ENCODE results near the gene ARMC12. TPM values are rescaled to one million over a fixed set of nuclear protein-coding genes. Genes with fewer than 3 reads are reported as not detected.

ARMC12 gene
- total and polyA plus RNA-seq, 7 experiments from 2014 or later, result 0.78 to 1.8 (median 1.3) TPM

- Mint-ChIP-seq H3K36me3 (no peaks in the 10 kb centered on the region), H3K4me1 (peaks cover 58 to 86% (median 79%) of the 10 kb centered on the region in 7 donors), H3K27ac (peak overlapping the region; percentile 86 to 98 (median 93)), H3K9me3 (no peaks in the 10 kb centered on the region), H3K27me3 (no peaks in the 10 kb centered on the region), H3K4me3 (peak overlapping the region; percentile 75 to 92 (median 85))
- DNase-seq, result no peak
- peak; percentile 3 for ATAC-seq
- peaks cover 67 to 70% of the 10 kb centered on the region in 2 donors for H3K4me1 ChIP-seq (ENCODE audit: control insufficient read depth in 2 of 2, insufficient read depth in 2 of 2, low read length in 2 of 2)
- H3K27ac ChIP-seq (ENCODE audit: low read depth, low read length), result peak overlapping the region; percentile 67
- no peaks in the 10 kb centered on the region for H3K27me3 ChIP-seq (ENCODE audit: control insufficient read depth in 2 of 2, insufficient read depth in 2 of 2, low read length in 2 of 2)
- no peaks in the 10 kb centered on the region for H3K9me3 ChIP-seq (ENCODE audit: control insufficient read depth in 2 of 3, low read length in 3 of 3)
- CTCF ChIA-PET, result interaction anchor here (0.5 to 3.7 kb wide), 8 partner anchors 10 to 396 kb away, joined by 3 to 26 read pairs (median 5); partner anchors contain the start of gene ARMC12
- intact Hi-C loops (cut with micrococcal nuclease), result no loop called here
- H3K36me3 ChIP-seq (ENCODE audit: control insufficient read depth in 2 of 3, insufficient read depth in 3 of 3, low read length in 3 of 3), result peaks cover 0 to 3% (median 0%) of the 10 kb centered on the region in 3 experiments
- POLR2A ChIA-PET, result interaction anchor here (0.6 to 12.1 kb wide), 15 partner anchors 9 to 141 kb away, joined by 3 to 157 read pairs (median 4); partner anchors contain the start of gene ARMC12
- peak overlapping the region; percentile 64 for H3K4me3 ChIP-seq (ENCODE audit: low read length)
Observed at GRCh38 chr6:35727231-35727934, 9.4 kb upstream of the ARMC12 start.

- peak; percentile 76 to 91 (median 84) for DNase-seq
- Histone ChIP-seq H3K9me3 (ENCODE audit: control insufficient read depth in 2 of 3, low read length in 3 of 3) (no peaks in the 10 kb centered on the region), H3K27ac (ENCODE audit: low read depth, low read length) (peak overlapping the region; percentile 97), H3K36me3 (ENCODE audit: control insufficient read depth in 2 of 3, insufficient read depth in 3 of 3, low read length in 3 of 3) (peaks cover 0 to 3% (median 0%) of the 10 kb centered on the region in 3 experiments), H3K4me1 (ENCODE audit: control insufficient read depth in 2 of 2, insufficient read depth in 2 of 2, low read length in 2 of 2) (peaks cover 74 to 77% of the 10 kb centered on the region in 2 donors), H3K27me3 (ENCODE audit: control insufficient read depth in 2 of 2, insufficient read depth in 2 of 2, low read length in 2 of 2) (no peaks in the 10 kb centered on the region), H3K4me3 (ENCODE audit: low read length) (peak overlapping the region; percentile 64)
- no peaks in the 10 kb centered on the region for H3K27me3 Mint-ChIP-seq
- intact Hi-C loops (cut with micrococcal nuclease), result loop anchor here (1.0 to 2.0 kb wide), 8 partner anchors 9 to 259 kb away; partner anchors contain the start of genes FKBP5 (in 1 of the 2) and RPL10A (in 1 of the 2)
- H3K27ac Mint-ChIP-seq, result peak overlapping the region; percentile 90 to 99 (median 95)
- H3K9me3 Mint-ChIP-seq, result no peaks in the 10 kb centered on the region
- ATAC-seq, result peak; percentile 63
- H3K4me1 Mint-ChIP-seq, result peaks cover 64 to 89% (median 85%) of the 10 kb centered on the region in 7 donors
- POLR2A ChIA-PET, result interaction anchor here (0.6 to 12.1 kb wide), 18 partner anchors 9 to 1082 kb away, joined by 3 to 157 read pairs (median 4); partner anchors contain the start of genes ARMC12 and RPL10A
- no peaks in the 10 kb centered on the region for H3K36me3 Mint-ChIP-seq
- H3K4me3 Mint-ChIP-seq, result peak overlapping the region; percentile 76 to 92 (median 86)
- CTCF ChIA-PET, result interaction anchor here (0.5 to 3.7 kb wide), 14 partner anchors 8 to 1122 kb away, joined by 3 to 26 read pairs (median 4); partner anchors contain the start of gene ARMC12
Observed at GRCh38 chr6:35727935-35728682, 8.7 kb upstream of the ARMC12 start.

- no peak for ATAC-seq
- intact Hi-C loops (cut with micrococcal nuclease), result loop anchor here (1.0 to 2.0 kb wide), 8 partner anchors 10 to 260 kb away; partner anchors contain the start of genes FKBP5 (in 1 of the 2) and RPL10A (in 1 of the 2)
- H3K36me3 Mint-ChIP-seq, result no peaks in the 10 kb centered on the region
Observed at GRCh38 chr6:35728683-35729678, 7.9 kb upstream of the ARMC12 start.

DNA sequence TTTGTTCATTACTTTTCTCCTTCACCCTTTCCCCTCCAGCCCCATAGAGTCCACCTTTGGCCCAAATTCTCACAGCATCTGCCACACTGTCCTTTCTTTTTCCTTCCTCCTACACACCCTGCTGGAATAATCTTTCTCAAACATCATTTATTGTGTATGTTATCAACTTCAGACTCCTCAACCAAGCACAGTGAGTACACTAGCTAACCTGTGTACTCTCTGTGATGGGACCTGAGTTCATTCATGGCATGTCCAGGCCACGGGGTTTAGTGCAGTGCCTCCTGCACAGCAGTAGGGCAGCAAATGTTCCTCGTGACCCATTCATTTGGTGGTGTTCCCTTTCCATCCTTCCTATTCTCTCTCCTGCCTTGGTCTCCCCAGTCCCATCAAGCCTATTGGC, 7.1 kb upstream of the ARMC12 start:
- Mint-ChIP-seq H3K9me3 (no peaks in the 10 kb centered on the region), H3K4me1 (peaks cover 58 to 87% (median 78%) of the 10 kb centered on the region in 7 donors), H3K27me3 (no peaks in the 10 kb centered on the region), H3K4me3 (peak overlapping the region; percentile 17 to 92 (median 84)), H3K27ac (peak overlapping the region; percentile 90 to 99 (median 94)), H3K36me3 (no peaks in the 10 kb centered on the region)
- H3K4me3 ChIP-seq (ENCODE audit: low read length), result no peak overlapping the region
- ATAC-seq, result no peak
- H3K4me1 ChIP-seq (ENCODE audit: control insufficient read depth in 2 of 2, insufficient read depth in 2 of 2, low read length in 2 of 2), result peaks cover 74 to 83% of the 10 kb centered on the region in 2 donors
- CTCF ChIA-PET, result interaction anchor here (0.7 kb wide), 1 partner anchor 155 kb away, joined by 3 read pairs; no protein-coding TSS in a partner anchor
- peak overlapping the region; percentile 97 for H3K27ac ChIP-seq (ENCODE audit: low read depth, low read length)
- no peak for DNase-seq
- H3K36me3 ChIP-seq (ENCODE audit: control insufficient read depth in 2 of 3, insufficient read depth in 3 of 3, low read length in 3 of 3), result peaks cover 0 to 3% (median 0%) of the 10 kb centered on the region in 3 experiments
- POLR2A ChIA-PET, result interaction anchor here (0.7 to 12.1 kb wide), 7 partner anchors 11 to 130 kb away, joined by 4 to 157 read pairs (median 50); no protein-coding TSS in a partner anchor
- H3K27me3 ChIP-seq (ENCODE audit: control insufficient read depth in 2 of 2, insufficient read depth in 2 of 2, low read length in 2 of 2), result no peaks in the 10 kb centered on the region
- intact Hi-C loops (cut with micrococcal nuclease), result loop anchor here (2.0 to 10.0 kb wide), 3 partner anchors 127 to 365 kb away; partner anchors contain the start of gene RPL10A (in 1 of the 2)
- no peaks in the 10 kb centered on the region for H3K9me3 ChIP-seq (ENCODE audit: control insufficient read depth in 2 of 3, low read length in 3 of 3)

More at GRCh38 chr6:35728683-35729678, 7.9 kb upstream of the ARMC12 start:
- Histone ChIP-seq H3K4me3 (ENCODE audit: low read length) (peak overlapping the region; percentile 40), H3K9me3 (ENCODE audit: control insufficient read depth in 2 of 3, low read length in 3 of 3) (no peaks in the 10 kb centered on the region), H3K27me3 (ENCODE audit: control insufficient read depth in 2 of 2, insufficient read depth in 2 of 2, low read length in 2 of 2) (no peaks in the 10 kb centered on the region), H3K27ac (ENCODE audit: low read depth, low read length) (peak overlapping the region; percentile 97), H3K4me1 (ENCODE audit: control insufficient read depth in 2 of 2, insufficient read depth in 2 of 2, low read length in 2 of 2) (peaks cover 80 to 84% of the 10 kb centered on the region in 2 donors), H3K36me3 (ENCODE audit: control insufficient read depth in 2 of 3, insufficient read depth in 3 of 3, low read length in 3 of 3) (peaks cover 0 to 3% (median 0%) of the 10 kb centered on the region in 3 experiments)
- POLR2A ChIA-PET, result interaction anchor here (0.6 to 12.1 kb wide), 17 partner anchors 8 to 1083 kb away, joined by 3 to 157 read pairs (median 4); partner anchors contain the start of genes ARMC12 and RPL10A
- no peaks in the 10 kb centered on the region for H3K27me3 Mint-ChIP-seq
- peak overlapping the region; percentile 76 to 92 (median 86) for H3K4me3 Mint-ChIP-seq
- DNase-seq, result peak in 6 of 9 donors; percentile 49 to 56 (median 52)
- H3K4me1 Mint-ChIP-seq, result peaks cover 64 to 89% (median 84%) of the 10 kb centered on the region in 7 donors
- CTCF ChIA-PET, result interaction anchor here (0.5 to 3.7 kb wide), 13 partner anchors 8 to 1121 kb away, joined by 3 to 26 read pairs (median 3); partner anchors contain the start of gene ARMC12
- peak overlapping the region; percentile 90 to 99 (median 94) for H3K27ac Mint-ChIP-seq
- H3K9me3 Mint-ChIP-seq, result no peaks in the 10 kb centered on the region

- no peaks in the 10 kb centered on the region for H3K9me3 ChIP-seq (ENCODE audit: control insufficient read depth in 2 of 3, low read length in 3 of 3)
- no peaks in the 10 kb centered on the region for H3K27me3 ChIP-seq (ENCODE audit: control insufficient read depth in 2 of 2, insufficient read depth in 2 of 2, low read length in 2 of 2)
- ChIA-PET CTCF (interaction anchor here (1.1 to 10.0 kb wide), 2 partner anchors 90 to 148 kb away, joined by 5 to 141 read pairs; no protein-coding TSS in a partner anchor), POLR2A (interaction anchor here (1.2 to 12.1 kb wide), 9 partner anchors 12 to 131 kb away, joined by 4 to 157 read pairs (median 13); no protein-coding TSS in a partner anchor)
- peaks cover 0 to 3% (median 0%) of the 10 kb centered on the region in 3 experiments for H3K36me3 ChIP-seq (ENCODE audit: control insufficient read depth in 2 of 3, insufficient read depth in 3 of 3, low read length in 3 of 3)
- peak overlapping the region; percentile 56 for H3K4me3 ChIP-seq (ENCODE audit: low read length)
- Mint-ChIP-seq H3K4me3 (peak overlapping the region; percentile 76 to 92 (median 88)), H3K4me1 (peaks cover 57 to 87% (median 78%) of the 10 kb centered on the region in 7 donors), H3K27ac (peak overlapping the region; percentile 90 to 99 (median 94)), H3K36me3 (no peaks in the 10 kb centered on the region), H3K9me3 (no peaks in the 10 kb centered on the region), H3K27me3 (no peaks in the 10 kb centered on the region)
- H3K4me1 ChIP-seq (ENCODE audit: control insufficient read depth in 2 of 2, insufficient read depth in 2 of 2, low read length in 2 of 2), result peaks cover 73 to 83% of the 10 kb centered on the region in 2 donors
- DNase-seq (no peak), ATAC-seq (no peak)
- intact Hi-C loops (cut with micrococcal nuclease), result loop anchor here in 1 of 2 donors (1.0 to 10.0 kb wide), 2 partner anchors 129 to 364 kb away; no protein-coding TSS in a partner anchor
- peak overlapping the region; percentile 97 for H3K27ac ChIP-seq (ENCODE audit: low read depth, low read length)
Observed at GRCh38 chr6:35730745-35731413, 6.0 kb upstream of the ARMC12 start.

All from naive thymus-derived CD4-positive, alpha-beta T cell (primary cell).